ENCODE data around the gene USP49.
"Not testable (repeated sequence)": the region's sequence is repeated elsewhere in the genome, so short reads cannot be mapped to it uniquely, and the experiment has no call there.

Gene USP49

DNA sequence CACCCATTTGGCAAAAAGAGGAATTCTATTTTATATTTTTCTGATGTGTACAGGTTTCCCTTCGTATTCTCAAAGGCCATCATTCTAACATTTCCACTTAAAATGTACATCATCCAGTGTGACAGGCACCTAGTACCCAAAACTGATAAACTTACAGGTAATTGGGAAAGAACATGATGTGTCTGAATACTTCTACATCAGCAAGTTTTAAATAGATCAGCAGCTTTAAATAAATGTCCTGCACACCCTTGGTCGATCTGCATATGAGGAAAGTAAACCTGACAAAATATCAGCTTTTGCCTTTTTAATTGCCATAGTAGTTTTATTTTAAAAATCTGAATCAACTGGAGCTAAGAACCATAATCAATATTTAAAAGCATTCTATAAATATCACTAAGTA, 81.2 kb downstream of the USP49 start:
- DNase-seq (ENCODE audit: low spot score in 2 of 2), result no peak
- no peaks in the 10 kb centered on the region for H3K4me1 Mint-ChIP-seq
- H3K9me3 Mint-ChIP-seq, result no peaks in the 10 kb centered on the region
- H3K4me3 Mint-ChIP-seq, result no peak overlapping the region
- no peak overlapping the region for H3K27ac Mint-ChIP-seq
- ATAC-seq, result no peak
- no peaks in the 10 kb centered on the region for H3K36me3 Mint-ChIP-seq

DNA sequence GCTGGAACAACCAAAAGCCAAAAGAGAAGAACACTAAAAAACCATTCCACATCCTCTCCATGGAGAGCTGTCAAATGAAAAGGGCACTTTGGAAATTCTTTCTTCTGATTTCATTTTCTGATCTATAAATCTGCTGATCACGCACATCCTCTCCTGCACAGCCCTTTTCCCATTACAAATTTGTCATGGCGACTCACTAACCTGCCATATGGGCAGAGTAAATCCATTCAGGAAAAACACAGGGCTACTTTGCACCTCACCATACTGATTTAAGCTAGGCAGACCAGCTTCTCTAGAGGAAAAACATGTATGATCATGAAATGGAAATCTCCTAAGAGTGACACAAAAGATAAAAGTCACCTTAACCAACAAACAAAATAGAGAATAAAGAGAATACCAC, 81.7 kb downstream of the USP49 start:
- H3K4me1 Mint-ChIP-seq, result no peaks in the 10 kb centered on the region
- H3K27ac Mint-ChIP-seq, result no peak overlapping the region
- no peak for ATAC-seq
- H3K4me3 Mint-ChIP-seq, result no peak overlapping the region
- H3K36me3 Mint-ChIP-seq, result no peaks in the 10 kb centered on the region
- no peak for DNase-seq (ENCODE audit: low spot score in 2 of 2)
- no peaks in the 10 kb centered on the region for H3K9me3 Mint-ChIP-seq

GRCh38 chr6:41811946-41812345, 83.2 kb downstream of the USP49 start:
- not testable (repeated sequence) for ATAC-seq; H3K27ac Mint-ChIP-seq; H3K4me1 Mint-ChIP-seq; H3K36me3 Mint-ChIP-seq; H3K9me3 Mint-ChIP-seq; DNase-seq (ENCODE audit: low spot score in 2 of 2); H3K4me3 Mint-ChIP-seq

DNA sequence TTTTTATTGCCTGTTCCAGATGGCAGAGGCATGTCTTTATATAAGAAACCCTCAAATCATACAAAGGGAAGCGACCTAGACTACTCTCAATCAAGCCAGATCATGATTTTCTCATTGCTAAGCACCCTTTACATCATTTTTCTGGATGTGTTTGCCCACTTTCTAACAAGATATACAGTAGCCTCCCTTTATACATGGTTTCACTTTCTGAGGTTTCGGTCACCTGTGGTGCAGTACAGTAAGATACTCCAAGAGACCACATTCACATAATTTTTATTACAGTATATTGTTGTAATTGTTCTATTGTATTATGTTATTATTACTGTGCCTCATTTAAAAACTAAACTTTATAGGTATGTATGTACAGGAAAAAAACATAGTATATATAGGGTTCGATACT, 84.1 kb downstream of the USP49 start:
- no peak for ATAC-seq
- DNase-seq (ENCODE audit: low spot score in 2 of 2), result no peak
- Mint-ChIP-seq H3K4me1 (no peaks in the 10 kb centered on the region), H3K4me3 (no peak overlapping the region), H3K27ac (no peak overlapping the region), H3K36me3 (peaks cover under 1% of the 10 kb centered on the region), H3K9me3 (no peaks in the 10 kb centered on the region)

DNA sequence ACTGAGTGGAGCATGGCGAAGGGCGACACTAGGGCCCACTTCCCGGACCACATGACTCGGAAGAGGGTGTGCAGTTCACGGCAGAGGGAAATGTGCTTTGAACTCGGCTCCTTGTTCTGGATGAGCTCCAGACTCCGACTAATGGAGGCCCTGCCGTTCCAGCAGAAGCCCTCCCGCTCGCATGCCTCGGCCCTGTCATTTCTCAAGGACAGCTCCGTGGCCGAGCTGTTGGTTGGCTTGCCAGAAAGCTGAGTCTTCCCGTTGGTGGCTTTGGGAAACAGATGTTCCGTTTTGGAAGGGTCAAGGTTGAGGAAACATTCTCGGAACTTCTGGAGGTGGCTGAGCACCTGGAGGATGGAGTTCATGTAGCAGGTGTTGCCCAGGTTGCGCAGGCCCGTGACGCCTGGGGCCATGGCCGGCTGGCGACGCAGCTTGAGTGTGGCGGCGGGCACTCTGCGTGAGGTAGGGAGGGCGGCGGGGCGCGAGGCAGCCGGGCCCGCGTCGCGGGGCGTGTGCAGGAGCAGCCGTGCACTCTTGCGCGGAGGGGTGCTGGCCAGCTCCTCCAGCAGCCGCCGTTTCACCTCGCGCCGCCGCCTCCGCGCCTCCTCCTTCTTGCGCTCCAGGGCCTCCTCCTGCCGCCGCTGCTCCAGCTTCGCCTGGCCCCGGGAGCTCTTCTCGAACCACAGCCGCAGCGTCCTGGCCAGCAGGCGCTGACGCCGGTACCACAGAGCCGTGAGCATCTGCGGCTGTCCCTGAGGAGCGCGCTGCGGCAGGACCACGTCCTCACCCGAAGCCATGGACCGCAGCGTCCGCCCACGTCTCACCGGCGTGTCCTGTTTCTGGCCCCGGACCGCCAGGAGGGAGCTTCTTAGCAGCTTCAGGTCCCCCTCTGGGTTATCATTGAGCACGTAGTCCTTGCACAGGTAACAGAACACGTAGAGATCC, 89.1 kb downstream of the USP49 start:
- ATAC-seq (no peak), DNase-seq (ENCODE audit: low spot score in 2 of 2) (no peak)
- Mint-ChIP-seq H3K36me3 (peaks cover 6% of the 10 kb centered on the region), H3K27ac (no peak overlapping the region), H3K4me1 (no peaks in the 10 kb centered on the region), H3K4me3 (no peak overlapping the region), H3K9me3 (no peaks in the 10 kb centered on the region)

- Mint-ChIP-seq H3K9me3 (no peaks in the 10 kb centered on the region), H3K36me3 (peaks cover 12% of the 10 kb centered on the region), H3K4me1 (no peaks in the 10 kb centered on the region), H3K27ac (no peak overlapping the region), H3K4me3 (no peak overlapping the region)
- ATAC-seq, result no peak
- no peak for DNase-seq (ENCODE audit: low spot score in 2 of 2)
These were observed 93.8 kb downstream of the USP49 start for GRCh38 chr6:41801380-41801779.

DNA sequence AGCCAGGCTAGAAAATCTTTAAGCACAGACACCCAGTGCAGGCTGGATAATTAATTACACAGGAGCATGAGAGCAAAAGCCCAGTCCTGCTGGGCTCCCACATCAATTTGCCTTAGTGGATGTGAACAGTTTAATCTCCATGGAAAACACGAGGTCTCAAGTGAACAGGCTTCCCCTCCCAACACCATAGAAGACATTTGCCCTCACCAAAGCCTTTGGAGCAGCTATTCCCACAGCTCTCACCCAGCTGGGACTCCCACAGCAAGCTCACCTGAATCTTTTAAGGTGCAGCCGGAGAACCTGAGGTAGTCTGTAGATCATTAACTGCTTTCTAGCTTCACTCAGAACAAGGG, 95.6 kb downstream of the USP49 start:
- no peak for ATAC-seq

GRCh38 chr6:41798901-41799558, 96.1 kb downstream of the USP49 start:
- Mint-ChIP-seq H3K27ac (no peak overlapping the region), H3K36me3 (peaks cover 15% of the 10 kb centered on the region), H3K4me3 (no peak overlapping the region), H3K4me1 (no peaks in the 10 kb centered on the region), H3K9me3 (no peaks in the 10 kb centered on the region)
- DNase-seq (ENCODE audit: low spot score in 2 of 2) (no peak), ATAC-seq (no peak)

More for the DNA sequence above, 95.6 kb downstream of the USP49 start:
- H3K27ac Mint-ChIP-seq, result no peak overlapping the region
- DNase-seq (ENCODE audit: low spot score in 2 of 2), result no peak
- peaks cover 15% of the 10 kb centered on the region for H3K36me3 Mint-ChIP-seq
- no peaks in the 10 kb centered on the region for H3K9me3 Mint-ChIP-seq
- no peak overlapping the region for H3K4me3 Mint-ChIP-seq
- no peaks in the 10 kb centered on the region for H3K4me1 Mint-ChIP-seq

DNA sequence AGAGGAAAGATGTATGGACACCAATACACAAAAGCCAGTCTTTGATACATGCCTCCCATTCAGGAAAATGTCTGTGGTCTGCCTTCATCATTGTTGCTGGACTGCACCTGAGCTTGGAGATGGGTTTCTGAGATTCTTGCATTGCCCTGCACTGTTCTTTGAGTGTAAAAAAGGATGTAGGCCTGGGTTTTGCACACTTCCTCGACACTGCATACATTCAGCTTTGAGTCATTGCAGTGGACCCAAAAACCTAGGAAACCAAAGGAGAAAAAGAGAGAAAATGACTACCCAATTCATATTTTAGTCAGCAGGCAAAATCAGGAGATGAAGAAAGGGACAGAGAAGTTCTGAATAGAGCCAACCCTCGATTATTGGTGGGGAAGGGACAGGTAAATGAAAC, 98.7 kb downstream of the USP49 start:
- no peaks in the 10 kb centered on the region for H3K4me1 Mint-ChIP-seq
- ATAC-seq, result peak; percentile 28
- DNase-seq (ENCODE audit: low spot score in 2 of 2), result no peak
- no peak overlapping the region for H3K27ac Mint-ChIP-seq
- H3K9me3 Mint-ChIP-seq, result no peaks in the 10 kb centered on the region
- peaks cover 40% of the 10 kb centered on the region for H3K36me3 Mint-ChIP-seq
- no peak overlapping the region for H3K4me3 Mint-ChIP-seq

DNA sequence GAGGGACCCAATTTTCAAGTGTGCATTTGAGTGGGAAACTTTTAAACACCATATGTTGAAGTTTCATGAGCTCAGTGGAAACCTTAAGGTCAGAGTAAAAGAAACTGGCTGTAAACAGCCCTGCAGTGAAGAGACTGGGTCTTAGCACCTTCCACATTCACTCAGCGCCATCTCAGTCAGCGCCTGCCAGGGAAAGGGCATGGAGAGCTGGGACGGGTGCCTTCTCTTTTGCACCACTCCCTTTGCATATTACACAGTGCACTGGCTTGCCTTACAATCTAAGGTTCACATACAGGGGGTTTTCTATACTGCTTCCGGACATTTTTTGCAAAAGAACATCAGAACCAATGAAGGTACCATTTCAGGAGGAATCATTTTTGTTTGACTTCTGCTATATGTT, 103.2 kb downstream of the USP49 start:
- DNase-seq (ENCODE audit: low spot score in 2 of 2), result no peak
- no peak overlapping the region for H3K4me3 Mint-ChIP-seq
- no peak overlapping the region for H3K27ac Mint-ChIP-seq
- no peaks in the 10 kb centered on the region for H3K9me3 Mint-ChIP-seq
- peaks cover 14% of the 10 kb centered on the region for H3K4me1 Mint-ChIP-seq
- H3K36me3 Mint-ChIP-seq, result peaks cover 79% of the 10 kb centered on the region
- no peak for ATAC-seq

DNA sequence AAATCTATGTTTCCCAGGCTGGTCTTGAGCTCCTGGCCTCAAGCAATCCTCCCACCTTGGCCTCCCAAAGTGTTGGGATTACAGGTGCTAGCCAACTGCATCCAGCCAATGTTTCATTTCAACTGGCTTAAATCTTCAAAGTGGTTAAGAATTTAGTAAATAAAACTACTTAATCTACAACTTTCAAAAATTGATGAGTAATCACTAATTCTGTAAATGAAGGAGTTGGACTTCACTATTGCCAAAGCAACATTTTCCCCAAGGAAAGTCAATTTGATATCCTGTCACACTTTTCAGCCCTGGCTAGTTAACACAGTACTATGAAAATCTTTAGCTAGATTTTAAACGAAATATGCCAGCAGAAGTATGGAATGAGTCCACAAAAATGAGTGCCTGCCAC, 103.9 kb downstream of the USP49 start:
- ATAC-seq (no peak), DNase-seq (ENCODE audit: low spot score in 2 of 2) (no peak)
- no peak overlapping the region for H3K27ac Mint-ChIP-seq
- H3K4me3 Mint-ChIP-seq, result no peak overlapping the region
- H3K36me3 Mint-ChIP-seq, result peaks cover 77% of the 10 kb centered on the region
- no peaks in the 10 kb centered on the region for H3K9me3 Mint-ChIP-seq
- peaks cover 14% of the 10 kb centered on the region for H3K4me1 Mint-ChIP-seq

DNA sequence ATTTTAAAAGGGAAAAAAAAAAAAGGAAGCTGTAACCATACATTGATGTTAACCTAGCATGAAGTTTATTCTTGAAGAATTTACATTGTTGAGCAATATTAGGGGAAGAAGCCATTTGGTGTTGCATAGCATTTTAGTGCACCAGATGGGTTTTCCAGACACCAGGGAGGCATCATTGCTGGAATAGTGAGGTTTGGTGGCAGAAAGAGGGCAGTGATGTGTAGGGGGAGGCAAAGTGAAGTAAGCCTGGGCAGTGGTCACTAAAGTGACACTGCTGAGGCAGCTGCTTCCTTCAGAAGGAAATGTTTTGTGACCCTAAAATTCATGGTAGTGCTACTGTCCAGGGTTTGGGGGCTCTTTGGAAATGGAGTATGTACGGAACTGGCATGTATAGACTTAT, 105.1 kb downstream of the USP49 start:
- no peak for DNase-seq (ENCODE audit: low spot score in 2 of 2)
- H3K9me3 Mint-ChIP-seq, result no peaks in the 10 kb centered on the region
- H3K27ac Mint-ChIP-seq, result no peak overlapping the region
- H3K4me3 Mint-ChIP-seq, result peak overlapping the region; percentile 92
- H3K4me1 Mint-ChIP-seq, result peaks cover 14% of the 10 kb centered on the region
- peaks cover 73% of the 10 kb centered on the region for H3K36me3 Mint-ChIP-seq
- no peak for ATAC-seq

DNA sequence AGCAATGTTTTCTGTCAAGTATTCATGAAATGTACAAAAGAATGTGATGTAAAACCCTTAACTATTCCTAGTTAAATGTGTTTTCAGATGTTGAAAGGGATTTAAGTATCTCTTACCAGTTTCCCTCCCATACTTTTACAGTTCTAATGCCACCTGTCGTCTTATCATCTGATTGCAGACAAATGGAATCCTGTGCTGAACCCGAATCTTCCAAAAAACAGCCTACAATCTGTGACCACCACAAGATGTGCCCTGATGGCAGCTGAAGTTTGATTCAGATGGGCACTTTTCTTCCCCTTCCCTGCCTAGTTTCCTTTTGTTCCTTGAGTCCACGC, 105.8 kb downstream of the USP49 start:
- no peak for DNase-seq (ENCODE audit: low spot score in 2 of 2)
- Mint-ChIP-seq H3K27ac (no peak overlapping the region), H3K4me3 (peak overlapping the region; percentile 92), H3K36me3 (peaks cover 68% of the 10 kb centered on the region), H3K4me1 (peaks cover 14% of the 10 kb centered on the region), H3K9me3 (no peaks in the 10 kb centered on the region)
- ATAC-seq, result no peak

DNA sequence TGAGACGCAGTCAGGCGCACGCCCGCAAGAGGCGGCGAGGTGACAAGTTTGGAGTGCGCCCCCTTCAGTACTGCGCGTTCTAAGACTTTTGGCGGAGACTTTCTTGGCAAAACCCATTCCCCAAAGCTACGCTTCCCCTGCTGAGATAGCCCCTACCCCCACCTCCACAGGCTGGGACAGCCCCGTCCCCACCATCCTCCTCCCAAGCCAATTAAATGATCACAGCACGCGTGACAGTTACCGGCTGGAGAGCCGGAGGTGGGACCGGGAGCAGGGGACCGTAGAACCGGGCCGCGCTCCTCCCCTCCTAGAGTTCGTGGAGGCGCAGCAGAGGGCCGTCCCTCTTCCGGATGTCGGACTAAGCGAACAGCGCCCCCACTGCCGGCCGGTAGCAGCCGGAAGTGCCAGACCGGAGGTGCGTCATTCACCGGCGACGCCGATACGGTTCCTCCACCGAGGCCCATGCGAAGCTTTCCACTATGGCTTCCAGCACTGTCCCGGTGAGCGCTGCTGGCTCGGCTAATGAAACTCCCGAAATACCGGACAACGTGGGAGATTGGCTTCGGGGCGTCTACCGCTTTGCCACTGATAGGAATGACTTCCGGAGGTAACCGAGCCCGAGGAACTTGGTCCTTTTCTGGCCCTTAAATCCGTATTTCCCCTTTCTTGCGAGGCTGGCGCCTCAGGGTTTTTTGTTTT, 107.8 kb downstream of the USP49 start, which contains the start of gene TOMM6:
Gene TOMM6 (plus strand): TSS at position 476 of the 699 bp plus-strand sequence. CDS start 4 bp downstream, at position 480.
- ATAC-seq, result peak; percentile 86
- Mint-ChIP-seq H3K4me3 (peak within 1 kb of the TSS; percentile 92), H3K36me3 (peaks cover 52% of the 10 kb centered on the region), H3K9me3 (no peaks in the 10 kb centered on the region), H3K4me1 (peaks cover 14% of the 10 kb centered on the region), H3K27ac (peak within 1 kb of the TSS; percentile 96)
- DNase-seq (ENCODE audit: low spot score in 2 of 2), result peak; percentile 96 to 97

DNA sequence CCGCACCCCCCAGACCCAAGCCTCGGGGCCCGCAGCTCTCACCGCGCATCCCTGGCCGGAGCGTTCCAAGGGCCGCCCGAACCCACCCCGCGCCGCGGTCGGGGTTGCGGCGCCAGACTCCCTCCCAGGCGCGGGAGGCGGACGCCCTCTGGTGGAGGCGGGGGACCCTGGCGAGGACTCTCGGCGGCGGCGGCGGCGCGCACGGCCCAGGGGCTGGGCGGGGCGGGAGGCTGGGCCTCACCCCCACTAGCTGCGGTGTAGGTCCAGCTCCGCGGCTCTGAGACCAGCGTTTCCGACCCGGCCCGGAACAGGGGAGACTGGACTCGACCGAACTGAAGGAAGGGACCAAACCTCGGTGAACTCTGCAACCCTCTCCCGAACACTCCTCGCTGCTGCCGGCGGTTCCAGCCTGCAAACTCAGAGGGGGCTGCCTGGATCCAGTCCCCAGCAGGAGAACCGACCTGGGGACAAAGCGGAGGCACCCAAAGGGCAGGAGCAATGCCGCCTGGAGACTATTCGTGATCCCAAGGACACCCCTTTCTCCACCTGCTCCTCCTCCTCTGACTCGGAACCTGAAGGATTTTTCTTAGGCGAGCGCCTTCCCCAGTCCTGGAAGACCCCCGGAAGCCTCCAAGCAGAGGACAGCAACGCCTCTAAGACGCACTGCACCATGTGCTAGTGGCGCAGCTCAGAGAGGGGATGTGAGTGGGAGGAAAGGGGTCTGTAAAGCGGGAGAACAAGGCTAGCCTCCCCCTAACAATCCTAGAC, 108.5 kb downstream of the USP49 start:
- H3K4me3 Mint-ChIP-seq, result peak overlapping the region; percentile 92
- no peaks in the 10 kb centered on the region for H3K9me3 Mint-ChIP-seq
- peak overlapping the region; percentile 96 for H3K27ac Mint-ChIP-seq
- peak; percentile 85 for ATAC-seq
- DNase-seq (ENCODE audit: low spot score in 2 of 2), result peak; percentile 89 to 95
- H3K4me1 Mint-ChIP-seq, result peaks cover 14% of the 10 kb centered on the region
- peaks cover 45% of the 10 kb centered on the region for H3K36me3 Mint-ChIP-seq

Data from stimulated activated effector memory CD8-positive, alpha-beta T cell treated with anti-CD3 and anti-CD28 coated beads, Interleukin-12 subunit alpha, Interleukin-12 subunit beta, amount 100 ng/mL, for 72 hours (primary cell).